ENCODE measurements around the gene COL6A3. TPM values are rescaled to one million over a fixed set of nuclear protein-coding genes. Genes with fewer than 3 reads are reported as not detected.

Gene COL6A3
- total and polyA plus RNA-seq, 9 of the 15 experiments (the other 6 are each of a cell fraction or from before 2014, with no cell fraction given) = 0.07 to 4.1 (median 1.5) TPM

DNA sequence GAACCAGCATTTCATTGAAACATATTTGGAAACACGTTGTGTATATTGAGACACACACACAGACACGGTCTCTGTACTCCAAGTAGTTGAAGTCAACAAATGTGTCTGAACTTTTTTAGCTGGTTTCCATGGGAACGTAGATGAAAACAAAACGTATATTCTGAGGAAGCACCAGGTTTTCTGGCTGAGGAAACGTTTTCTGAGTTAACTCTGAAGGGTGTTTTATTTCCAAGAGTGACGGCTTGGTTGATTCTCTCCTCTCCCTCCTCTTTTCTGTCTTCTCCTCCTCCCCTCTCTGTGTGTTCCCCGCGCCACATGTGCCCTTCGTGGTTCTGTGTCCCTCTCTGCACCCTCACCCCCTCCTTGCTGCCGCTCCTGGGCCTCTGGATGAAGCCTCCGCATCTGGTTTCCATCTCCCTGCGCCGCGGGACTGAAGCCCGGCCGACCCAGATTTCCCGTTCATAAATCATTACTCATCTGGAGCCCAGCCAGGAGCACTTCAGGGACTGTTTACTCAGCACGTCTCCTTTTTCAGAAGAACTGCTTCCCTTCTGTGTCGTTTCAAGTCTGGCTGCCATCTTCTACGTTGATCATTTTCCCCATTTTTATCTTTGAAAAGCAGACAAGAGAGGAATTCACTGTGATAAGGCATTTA, 122.7 kb downstream of the COL6A3 start (continued):
- TF ChIP-seq, protein P1, sequence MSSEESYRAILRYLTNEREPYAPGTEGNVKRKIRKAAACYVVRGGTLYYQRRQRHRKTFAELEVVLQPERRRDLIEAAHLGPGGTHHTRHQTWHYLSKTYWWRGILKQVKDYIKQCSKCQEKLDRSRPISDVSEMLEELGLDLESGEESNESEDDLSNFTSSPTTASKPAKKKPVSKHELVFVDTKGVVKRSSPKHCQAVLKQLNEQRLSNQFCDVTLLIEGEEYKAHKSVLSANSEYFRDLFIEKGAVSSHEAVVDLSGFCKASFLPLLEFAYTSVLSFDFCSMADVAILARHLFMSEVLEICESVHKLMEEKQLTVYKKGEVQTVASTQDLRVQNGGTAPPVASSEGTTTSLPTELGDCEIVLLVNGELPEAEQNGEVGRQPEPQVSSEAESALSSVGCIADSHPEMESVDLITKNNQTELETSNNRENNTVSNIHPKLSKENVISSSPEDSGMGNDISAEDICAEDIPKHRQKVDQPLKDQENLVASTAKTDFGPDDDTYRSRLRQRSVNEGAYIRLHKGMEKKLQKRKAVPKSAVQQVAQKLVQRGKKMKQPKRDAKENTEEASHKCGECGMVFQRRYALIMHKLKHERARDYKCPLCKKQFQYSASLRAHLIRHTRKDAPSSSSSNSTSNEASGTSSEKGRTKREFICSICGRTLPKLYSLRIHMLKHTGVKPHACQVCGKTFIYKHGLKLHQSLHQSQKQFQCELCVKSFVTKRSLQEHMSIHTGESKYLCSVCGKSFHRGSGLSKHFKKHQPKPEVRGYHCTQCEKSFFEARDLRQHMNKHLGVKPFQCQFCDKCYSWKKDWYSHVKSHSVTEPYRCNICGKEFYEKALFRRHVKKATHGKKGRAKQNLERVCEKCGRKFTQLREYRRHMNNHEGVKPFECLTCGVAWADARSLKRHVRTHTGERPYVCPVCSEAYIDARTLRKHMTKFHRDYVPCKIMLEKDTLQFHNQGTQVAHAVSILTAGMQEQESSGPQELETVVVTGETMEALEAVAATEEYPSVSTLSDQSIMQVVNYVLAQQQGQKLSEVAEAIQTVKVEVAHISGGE (CRISPR knock-in tag; IDR thresholded peaks at IDR 0.05) = 0 out of 6 replicates have a peak, but pooled peaks of 1 of the 3 experiments have one; percentile 32
- no peak for TF ChIP-seq EHMT2 (IDR thresholded peaks at IDR 0.05)
- TF ChIP-seq, protein P2, sequence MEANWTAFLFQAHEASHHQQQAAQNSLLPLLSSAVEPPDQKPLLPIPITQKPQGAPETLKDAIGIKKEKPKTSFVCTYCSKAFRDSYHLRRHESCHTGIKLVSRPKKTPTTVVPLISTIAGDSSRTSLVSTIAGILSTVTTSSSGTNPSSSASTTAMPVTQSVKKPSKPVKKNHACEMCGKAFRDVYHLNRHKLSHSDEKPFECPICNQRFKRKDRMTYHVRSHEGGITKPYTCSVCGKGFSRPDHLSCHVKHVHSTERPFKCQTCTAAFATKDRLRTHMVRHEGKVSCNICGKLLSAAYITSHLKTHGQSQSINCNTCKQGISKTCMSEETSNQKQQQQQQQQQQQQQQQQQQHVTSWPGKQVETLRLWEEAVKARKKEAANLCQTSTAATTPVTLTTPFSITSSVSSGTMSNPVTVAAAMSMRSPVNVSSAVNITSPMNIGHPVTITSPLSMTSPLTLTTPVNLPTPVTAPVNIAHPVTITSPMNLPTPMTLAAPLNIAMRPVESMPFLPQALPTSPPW (CRISPR knock-in tag; IDR thresholded peaks at IDR 0.05) = 0 out of 2 replicates have a peak, but pooled peaks have one; percentile 10
- TF ChIP-seq, protein P3, sequence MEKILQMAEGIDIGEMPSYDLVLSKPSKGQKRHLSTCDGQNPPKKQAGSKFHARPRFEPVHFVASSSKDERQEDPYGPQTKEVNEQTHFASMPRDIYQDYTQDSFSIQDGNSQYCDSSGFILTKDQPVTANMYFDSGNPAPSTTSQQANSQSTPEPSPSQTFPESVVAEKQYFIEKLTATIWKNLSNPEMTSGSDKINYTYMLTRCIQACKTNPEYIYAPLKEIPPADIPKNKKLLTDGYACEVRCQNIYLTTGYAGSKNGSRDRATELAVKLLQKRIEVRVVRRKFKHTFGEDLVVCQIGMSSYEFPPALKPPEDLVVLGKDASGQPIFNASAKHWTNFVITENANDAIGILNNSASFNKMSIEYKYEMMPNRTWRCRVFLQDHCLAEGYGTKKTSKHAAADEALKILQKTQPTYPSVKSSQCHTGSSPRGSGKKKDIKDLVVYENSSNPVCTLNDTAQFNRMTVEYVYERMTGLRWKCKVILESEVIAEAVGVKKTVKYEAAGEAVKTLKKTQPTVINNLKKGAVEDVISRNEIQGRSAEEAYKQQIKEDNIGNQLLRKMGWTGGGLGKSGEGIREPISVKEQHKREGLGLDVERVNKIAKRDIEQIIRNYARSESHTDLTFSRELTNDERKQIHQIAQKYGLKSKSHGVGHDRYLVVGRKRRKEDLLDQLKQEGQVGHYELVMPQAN (IDR thresholded peaks at IDR 0.05; ENCODE audit: borderline replicate concordance) = no peak
- TF ChIP-seq MAZ (CRISPR knock-in tag; conservative IDR thresholded peaks at IDR 0.05 in 1 of 2, IDR thresholded peaks at IDR 0.05 in 1 of 2) = 0 out of 4 replicates have a peak, but pooled peaks of 1 of the 2 experiments have one; percentile 25
- no peak for TF ChIP-seq GABPB1 (CRISPR knock-in tag; IDR thresholded peaks at IDR 0.05)
- no peak for TF ChIP-seq SRSF7 (optimal IDR thresholded peaks at IDR 0.05; ENCODE audit: low read depth, low read length)
- TF ChIP-seq, protein P4, sequence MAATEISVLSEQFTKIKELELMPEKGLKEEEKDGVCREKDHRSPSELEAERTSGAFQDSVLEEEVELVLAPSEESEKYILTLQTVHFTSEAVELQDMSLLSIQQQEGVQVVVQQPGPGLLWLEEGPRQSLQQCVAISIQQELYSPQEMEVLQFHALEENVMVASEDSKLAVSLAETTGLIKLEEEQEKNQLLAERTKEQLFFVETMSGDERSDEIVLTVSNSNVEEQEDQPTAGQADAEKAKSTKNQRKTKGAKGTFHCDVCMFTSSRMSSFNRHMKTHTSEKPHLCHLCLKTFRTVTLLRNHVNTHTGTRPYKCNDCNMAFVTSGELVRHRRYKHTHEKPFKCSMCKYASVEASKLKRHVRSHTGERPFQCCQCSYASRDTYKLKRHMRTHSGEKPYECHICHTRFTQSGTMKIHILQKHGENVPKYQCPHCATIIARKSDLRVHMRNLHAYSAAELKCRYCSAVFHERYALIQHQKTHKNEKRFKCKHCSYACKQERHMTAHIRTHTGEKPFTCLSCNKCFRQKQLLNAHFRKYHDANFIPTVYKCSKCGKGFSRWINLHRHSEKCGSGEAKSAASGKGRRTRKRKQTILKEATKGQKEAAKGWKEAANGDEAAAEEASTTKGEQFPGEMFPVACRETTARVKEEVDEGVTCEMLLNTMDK (IDR thresholded peaks at IDR 0.05; ENCODE audit: borderline replicate concordance, insufficient read depth, low read depth, low read length, poor library complexity, severe bottlenecking) = no peak
- TF ChIP-seq FOSL1 (tag; conservative IDR thresholded peaks at IDR 0.05) = peak; percentile 34; the same call in 1 of the 2 replicates
- TF ChIP-seq CHD2 (IDR thresholded peaks at IDR 0.05; ENCODE audit: low read depth, low read length) = no peak
- 0 out of 4 replicates have a peak, but pooled peaks of 1 of the 2 experiments have one; percentile 8 for TF ChIP-seq KDM1A (IDR thresholded peaks at IDR 0.05)
- no peak for TF ChIP-seq JUN (IDR thresholded peaks at IDR 0.05; ENCODE audit: borderline replicate concordance, low read depth, low read length)
- TF ChIP-seq JUN (CRISPR knock-in tag; IDR thresholded peaks at IDR 0.05; ENCODE audit: borderline replicate concordance) = no peak
- no peak for TF ChIP-seq ZNF766 (CRISPR knock-in tag; conservative IDR thresholded peaks at IDR 0.05)
- TF ChIP-seq CBFA2T3 (IDR thresholded peaks at IDR 0.05) = peak; percentile 22; the same call in 1 of the 2 replicates
- TF ChIP-seq FOS (IDR thresholded peaks at IDR 0.05; ENCODE audit: extremely low read depth, insufficient read length) = no peak
- no peak for TF ChIP-seq ATF7 (IDR thresholded peaks at IDR 0.05)

Measured in K562 (cell line).